Esophagus squamous epithelium (tissue), 5 donors: Measurements from ENCODE around the gene PTPRM. TPM values are rescaled to one million over a fixed set of nuclear protein-coding genes. Genes with fewer than 3 reads are reported as not detected.

Source experiments
- DNase-seq: peaks from one replicate; lab custom pipeline; 2025; lab: John Stamatoyannopoulos, UW
- H3K27ac ChIP-seq, 4 donors: fragments of 200-600 bp; sonication (generic); one replicate each; pipeline ENCODE4 v1.5.1; 2016 to 2019; ENCODE audit warnings: mild to moderate bottlenecking in 1 of 4
- H3K27me3 ChIP-seq, 4 donors: fragments of 200-600 bp; sonication (generic); 1 replicate in 3 of 4; 2 replicates in 1 of 4; pipeline versions ENCODE4 v1.5.1 to v1.6.0; 2017 to 2021; ENCODE audit warnings: antibody characterized with exemption in 1 of 4
- H3K36me3 ChIP-seq, 3 donors: fragments of 200-600 bp; sonication (generic); one replicate each; pipeline ENCODE4 v1.5.1; 2016 to 2019
- H3K4me1 ChIP-seq, 3 donors: fragments of 200-600 bp; sonication (generic); one replicate each; pipeline ENCODE4 v1.5.1; 2017 to 2019
- H3K4me3 ChIP-seq, 4 donors: fragments of 200-600 bp; sonication (generic); 1 replicate in 3 of 4; 2 replicates in 1 of 4; pipeline ENCODE4 v1.5.1; 2016 to 2019; ENCODE audit warnings: mild to moderate bottlenecking in 2 of 4, moderate library complexity in 1 of 4
- H3K9me3 ChIP-seq, 3 donors: fragments of 200-600 bp; sonication (generic); one replicate each; pipeline ENCODE4 v1.5.1; 2016 to 2019
- POLR2A ChIP-seq, 4 donors: fragments of 450-650 bp; IDR thresholded peaks; one replicate each; pipeline ENCODE4 v1.6.1; 2017; ENCODE audit warnings: antibody characterized with exemption in 4 of 4, mild to moderate bottlenecking in 4 of 4, moderate library complexity in 3 of 4
- whole genome bisulfite sequencing, 2 donors: methylation state at CpG; one replicate each; pipeline ENCODE4 v1.1.5; 2018; 5-methylcytosine and 5-hydroxymethylcytosine counted together
- intact Hi-C: fragments of 100-400 bp; cut with DNase I; formaldehyde crosslinking; loops from one replicate; pipeline ENCODE4 v1.15.0; 2022
- total RNA-seq, 4 donors: library from RNA; depleted of rRNA; stranded (reverse); fragments of >200 nt; gene quantifications; one replicate each; pipeline ENCODE4 v1.1.0, GENCODE V29; 2016
- TF ChIP-seq, protein P1 (sequence below), 6 experiments: fragments of 450-650 bp in 4 of 6; fragments of 200-600 bp in 2 of 6; sonication (generic) in 2 of 6; IDR thresholded peaks; one replicate each; pipeline ENCODE4 v1.5.1; 2016 to 2019; ENCODE audit warnings: antibody characterized with exemption in 6 of 6, mild to moderate bottlenecking in 4 of 6, moderate library complexity in 4 of 6
- donor health status: DM: yes; HTN: yes; CAD: no.

The PTPRM gene
- total RNA-seq, 4 donors from 2014 or later = 6.5 to 38.7 (median 11.1) TPM

DNA sequence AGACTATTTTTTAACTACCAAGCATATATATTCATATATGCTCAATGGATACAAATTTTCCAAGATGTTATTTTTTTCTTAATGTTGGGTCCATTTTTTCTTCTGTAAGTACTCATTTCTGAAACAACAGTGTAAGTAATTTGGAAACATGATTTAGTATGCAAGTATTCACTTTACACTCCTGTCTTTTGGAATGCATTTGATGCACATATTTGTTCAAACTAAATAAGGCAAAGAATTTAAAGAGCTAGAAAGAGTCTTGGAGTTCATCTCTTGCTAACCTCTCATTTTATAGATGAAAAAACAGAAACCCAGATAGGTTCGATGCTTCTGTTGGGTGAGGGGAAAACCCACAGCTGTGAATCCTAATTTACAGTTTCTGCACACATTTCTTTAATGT, 602.6 kb downstream of the PTPRM start:
- 67 to 75% methylated on average over 1 of the region's 1 CpG for WGBS, 2 donors
- H3K27ac ChIP-seq = no peak overlapping the region
- no peaks in the 10 kb centered on the region for H3K27me3 ChIP-seq
- no peaks in the 10 kb centered on the region for H3K4me1 ChIP-seq
- no peak overlapping the region for H3K4me3 ChIP-seq
- intact Hi-C loops = no loop called here
- no peaks in the 10 kb centered on the region for H3K36me3 ChIP-seq
- no peak for DNase-seq
- H3K9me3 ChIP-seq = no peaks in the 10 kb centered on the region
- TF ChIP-seq, protein P1, sequence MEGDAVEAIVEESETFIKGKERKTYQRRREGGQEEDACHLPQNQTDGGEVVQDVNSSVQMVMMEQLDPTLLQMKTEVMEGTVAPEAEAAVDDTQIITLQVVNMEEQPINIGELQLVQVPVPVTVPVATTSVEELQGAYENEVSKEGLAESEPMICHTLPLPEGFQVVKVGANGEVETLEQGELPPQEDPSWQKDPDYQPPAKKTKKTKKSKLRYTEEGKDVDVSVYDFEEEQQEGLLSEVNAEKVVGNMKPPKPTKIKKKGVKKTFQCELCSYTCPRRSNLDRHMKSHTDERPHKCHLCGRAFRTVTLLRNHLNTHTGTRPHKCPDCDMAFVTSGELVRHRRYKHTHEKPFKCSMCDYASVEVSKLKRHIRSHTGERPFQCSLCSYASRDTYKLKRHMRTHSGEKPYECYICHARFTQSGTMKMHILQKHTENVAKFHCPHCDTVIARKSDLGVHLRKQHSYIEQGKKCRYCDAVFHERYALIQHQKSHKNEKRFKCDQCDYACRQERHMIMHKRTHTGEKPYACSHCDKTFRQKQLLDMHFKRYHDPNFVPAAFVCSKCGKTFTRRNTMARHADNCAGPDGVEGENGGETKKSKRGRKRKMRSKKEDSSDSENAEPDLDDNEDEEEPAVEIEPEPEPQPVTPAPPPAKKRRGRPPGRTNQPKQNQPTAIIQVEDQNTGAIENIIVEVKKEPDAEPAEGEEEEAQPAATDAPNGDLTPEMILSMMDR (IDR thresholded peaks at IDR 0.05) = no peak
- no peak for TF ChIP-seq POLR2A (IDR thresholded peaks at IDR 0.05)

DNA sequence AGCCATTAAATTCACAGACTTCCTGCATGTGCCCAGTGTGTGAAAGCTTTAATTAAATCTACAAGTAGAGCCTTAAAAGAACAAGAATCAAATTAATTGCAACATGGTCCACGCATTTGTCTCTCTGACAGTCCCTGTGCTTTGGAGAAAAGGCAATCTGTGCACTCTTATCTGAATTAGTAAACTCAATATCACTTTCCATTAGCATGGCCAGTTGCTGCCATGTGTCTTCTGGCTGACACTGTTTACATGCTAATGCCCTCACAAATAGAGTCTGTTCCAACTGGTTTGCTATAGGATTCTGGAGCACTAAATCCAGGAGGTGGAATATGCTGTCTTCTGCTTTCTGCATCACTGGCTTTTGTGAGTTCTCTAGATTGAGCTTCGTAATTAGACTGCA, 607.7 kb downstream of the PTPRM start:
- 77 to 83% methylated on average over 2 of the region's 2 CpGs for WGBS, 2 donors
- Histone ChIP-seq H3K36me3 (no peaks in the 10 kb centered on the region), H3K4me3 (no peak overlapping the region), H3K27me3 (no peaks in the 10 kb centered on the region), H3K27ac (no peak overlapping the region), H3K9me3 (no peaks in the 10 kb centered on the region), H3K4me1 (peaks cover 0 to 22% (median 5%) of the 10 kb centered on the region in 3 donors)
- TF ChIP-seq, protein P1 (IDR thresholded peaks at IDR 0.05) = no peak
- no peak for TF ChIP-seq POLR2A (IDR thresholded peaks at IDR 0.05)
- no peak for DNase-seq
- intact Hi-C loops = no loop called here

DNA sequence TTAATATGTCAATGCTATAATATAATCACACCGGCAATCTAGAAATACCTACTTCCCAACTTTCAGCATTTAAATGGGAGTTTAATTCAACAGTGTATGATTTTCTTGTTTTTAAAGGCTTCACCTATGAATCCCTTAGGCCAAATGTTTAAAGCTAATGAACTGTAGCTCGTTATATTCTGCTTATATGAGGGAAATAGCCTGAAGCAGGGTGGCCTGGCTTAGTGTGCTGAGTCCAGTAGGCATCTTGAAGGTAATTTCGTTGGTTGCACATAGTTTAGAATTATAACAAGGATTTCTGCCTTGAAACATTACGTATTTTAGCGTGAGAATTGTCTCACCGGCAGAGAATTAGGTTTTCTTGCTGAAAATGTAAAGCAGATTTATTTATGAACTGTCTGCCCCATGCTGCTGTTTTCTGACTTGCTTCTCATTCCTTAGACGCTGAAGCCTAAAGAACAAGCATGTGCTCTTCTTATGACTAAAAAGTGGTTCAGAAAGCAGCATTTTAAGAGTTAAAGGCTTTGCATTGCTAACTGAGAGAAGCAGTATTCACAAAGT, 608.5 kb downstream of the PTPRM start:
- H3K4me1 ChIP-seq = peaks cover 0 to 22% (median 5%) of the 10 kb centered on the region in 3 donors
- intact Hi-C loops = no loop called here
- no peak overlapping the region for H3K4me3 ChIP-seq
- DNase-seq = no peak
- no peak overlapping the region for H3K27ac ChIP-seq
- no peaks in the 10 kb centered on the region for H3K27me3 ChIP-seq
- TF ChIP-seq, protein P1 (IDR thresholded peaks at IDR 0.05) = no peak
- no peak for TF ChIP-seq POLR2A (IDR thresholded peaks at IDR 0.05)
- no peaks in the 10 kb centered on the region for H3K9me3 ChIP-seq
- 72 to 73% methylated on average over 7 of the region's 7 CpGs for WGBS, 2 donors
- no peaks in the 10 kb centered on the region for H3K36me3 ChIP-seq

DNA sequence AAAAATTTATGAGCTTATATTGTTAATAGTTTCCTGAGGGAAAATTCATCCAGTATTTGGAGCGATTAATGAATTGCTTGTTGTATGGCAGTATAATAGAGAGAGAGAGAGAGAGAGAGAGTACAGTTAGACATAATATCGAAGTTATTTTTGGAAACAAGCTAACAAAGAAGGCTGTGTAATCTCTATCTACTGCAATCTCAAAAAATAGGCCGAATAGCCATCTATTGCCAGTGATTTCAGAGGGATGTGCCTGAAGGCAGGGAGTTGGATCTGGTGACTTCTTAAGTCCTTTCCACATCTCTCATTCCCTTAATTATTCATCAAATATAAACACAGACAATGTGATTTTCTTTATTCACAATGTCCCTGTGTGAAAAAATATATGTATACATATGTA, 609.0 kb downstream of the PTPRM start:
- DNase-seq = no peak
- H3K4me3 ChIP-seq = no peak overlapping the region
- 45 to 58% methylated on average over 3 of the region's 3 CpGs for WGBS, 2 donors
- peaks cover 0 to 22% (median 5%) of the 10 kb centered on the region in 3 donors for H3K4me1 ChIP-seq
- no peaks in the 10 kb centered on the region for H3K27me3 ChIP-seq
- H3K36me3 ChIP-seq = no peaks in the 10 kb centered on the region
- TF ChIP-seq POLR2A (IDR thresholded peaks at IDR 0.05) = no peak
- TF ChIP-seq, protein P1 (IDR thresholded peaks at IDR 0.05) = no peak
- intact Hi-C loops = no loop called here
- H3K27ac ChIP-seq = no peak overlapping the region
- no peaks in the 10 kb centered on the region for H3K9me3 ChIP-seq

DNA sequence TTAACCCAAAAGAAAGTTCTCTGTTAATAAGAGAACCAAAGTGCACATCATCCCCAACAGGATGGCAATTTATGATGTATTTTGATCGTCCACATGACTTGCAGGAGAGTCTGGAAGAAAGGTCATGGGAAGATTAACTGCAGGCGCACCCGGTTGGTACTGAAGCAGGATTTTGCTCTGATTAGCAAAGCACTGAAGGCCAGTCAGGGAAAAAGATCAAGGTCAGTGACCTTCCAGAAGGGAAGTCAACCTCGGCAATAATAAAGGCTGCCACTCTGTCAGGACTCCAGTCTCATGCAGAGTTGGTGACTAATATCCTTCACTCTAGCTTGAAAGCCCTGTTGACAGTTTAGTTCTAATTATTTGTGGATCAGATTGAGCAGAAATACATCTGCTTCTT, 609.4 kb downstream of the PTPRM start:
- Histone ChIP-seq H3K4me1 (peaks cover 0 to 22% (median 5%) of the 10 kb centered on the region in 3 donors), H3K9me3 (no peaks in the 10 kb centered on the region), H3K27me3 (no peaks in the 10 kb centered on the region), H3K36me3 (no peaks in the 10 kb centered on the region), H3K27ac (no peak overlapping the region), H3K4me3 (no peak overlapping the region)
- WGBS, 2 donors = 32 to 60% methylated on average over 4 of the region's 4 CpGs
- TF ChIP-seq, protein P1 (IDR thresholded peaks at IDR 0.05) = no peak
- TF ChIP-seq POLR2A (IDR thresholded peaks at IDR 0.05) = no peak
- no peak for DNase-seq
- intact Hi-C loops = no loop called here
